Fibroblast of skin of left biceps (primary cell): Measurements from ENCODE around the gene MFF.

Experiments used
- DNase-seq, 2 experiments: peaks; one replicate each; pipeline ENCODE4 v3.0.0-alpha.2; 2013; ENCODE audit warnings: low read depth in 2 of 2

Gene MFF

DNA sequence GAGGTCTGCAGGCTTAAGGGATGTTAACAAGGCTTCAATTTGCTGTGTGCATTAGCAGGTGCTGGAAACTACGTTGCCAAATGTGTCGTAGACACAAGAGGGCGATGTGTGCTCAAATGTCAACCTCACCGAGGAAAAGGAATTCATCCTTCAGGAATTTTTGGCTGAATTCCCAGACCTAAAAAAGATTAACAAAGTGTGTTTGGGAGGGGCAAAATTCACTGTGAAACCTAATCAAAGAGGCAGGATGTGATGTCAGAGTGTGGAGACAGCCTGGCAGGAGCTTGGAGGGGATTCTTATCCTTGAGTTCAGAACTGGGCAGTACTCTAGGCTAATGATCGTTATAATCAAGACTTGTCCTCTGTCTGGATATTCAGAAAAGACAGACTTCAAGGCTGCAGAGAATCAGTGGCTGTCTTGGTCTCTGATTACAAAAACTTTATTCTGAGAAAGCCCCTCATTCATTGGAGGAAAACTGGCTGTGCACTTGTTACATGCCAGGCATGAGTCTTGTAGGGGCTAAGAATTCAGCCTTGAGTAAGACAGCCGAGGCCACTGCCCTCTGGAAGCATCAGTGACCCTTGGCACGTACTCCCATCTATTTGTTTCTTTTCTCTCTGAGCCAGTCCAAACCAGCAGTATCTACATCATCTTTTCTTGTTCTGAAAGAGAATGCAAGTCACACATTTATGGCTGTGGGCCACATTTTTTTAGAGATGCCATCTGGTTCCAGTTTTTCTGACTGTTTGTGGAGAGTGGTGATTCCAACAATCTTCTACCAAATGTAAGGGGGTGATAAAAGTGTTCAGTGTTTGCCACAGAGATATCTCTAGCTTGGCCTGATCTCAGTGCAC is 81.4 kb downstream of the MFF start:
- peak; percentile 97 to 98 for DNase-seq
